ENCODE results near the gene TUBA4A.

TUBA4A gene

DNA sequence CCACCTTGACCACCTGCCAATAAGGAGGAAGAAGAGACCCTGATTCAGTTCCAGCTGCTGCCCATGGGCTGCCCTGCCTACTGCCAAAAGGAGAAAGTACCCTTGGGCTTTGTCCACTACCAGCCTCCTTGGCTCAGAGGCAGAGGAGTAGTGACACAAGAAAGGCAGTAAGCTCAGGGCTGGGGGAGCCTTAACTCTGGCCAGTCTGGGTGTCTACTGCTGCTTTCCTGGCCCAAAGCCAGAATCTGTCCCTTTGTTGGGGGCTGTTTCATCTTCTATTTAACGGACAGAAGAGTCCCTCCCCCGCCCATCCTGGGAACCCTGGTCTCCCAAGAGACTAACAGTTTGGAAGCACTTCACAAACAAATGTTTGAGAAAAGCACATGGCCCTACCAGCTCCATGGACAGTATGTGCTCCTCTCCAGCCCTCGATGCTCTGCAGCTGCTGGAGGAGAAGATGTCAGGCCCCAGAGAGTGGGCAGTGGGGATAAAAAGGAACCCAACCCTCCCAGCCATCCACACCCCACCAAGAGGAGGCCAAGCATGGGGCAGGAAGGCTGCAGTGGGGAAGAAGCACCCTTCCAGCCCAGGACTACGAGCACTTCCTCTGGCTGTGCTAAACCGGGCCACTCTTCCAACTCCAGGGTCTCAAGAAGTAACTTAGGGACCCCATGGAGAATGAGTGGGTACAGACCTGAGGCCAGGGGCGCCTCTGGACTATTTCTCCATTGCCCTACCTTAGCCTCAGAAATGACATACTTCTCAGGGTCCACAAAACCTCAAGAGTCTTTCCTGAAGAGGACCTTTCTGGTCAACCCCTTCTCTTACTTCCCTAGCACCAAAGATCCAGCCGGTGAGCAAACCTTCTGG, 25.4 kb downstream of the TUBA4A start:
- WGBS = 78% methylated on average over 6 of the region's 7 CpGs
- Histone ChIP-seq H3K27ac (ENCODE audit: low read depth, low read length) (no peak overlapping the region), H3K9me3 (ENCODE audit: insufficient read depth, low read depth, low read length) (no peaks in the 10 kb centered on the region), H3K9ac (ENCODE audit: low read depth, low read length) (peak overlapping the region; percentile 69), H3K36me3 (ENCODE audit: insufficient read depth, low read length) (peaks cover 51% of the 10 kb centered on the region), H3K4me1 (ENCODE audit: insufficient read depth, low read length) (0 out of 2 replicates have a peak, but pooled peaks cover 5% of the 10 kb centered on the region), H3K4me3 (ENCODE audit: low read length) (peak overlapping the region; percentile 84), H3K27me3 (ENCODE audit: insufficient read depth, low read length) (no peaks in the 10 kb centered on the region)

DNA sequence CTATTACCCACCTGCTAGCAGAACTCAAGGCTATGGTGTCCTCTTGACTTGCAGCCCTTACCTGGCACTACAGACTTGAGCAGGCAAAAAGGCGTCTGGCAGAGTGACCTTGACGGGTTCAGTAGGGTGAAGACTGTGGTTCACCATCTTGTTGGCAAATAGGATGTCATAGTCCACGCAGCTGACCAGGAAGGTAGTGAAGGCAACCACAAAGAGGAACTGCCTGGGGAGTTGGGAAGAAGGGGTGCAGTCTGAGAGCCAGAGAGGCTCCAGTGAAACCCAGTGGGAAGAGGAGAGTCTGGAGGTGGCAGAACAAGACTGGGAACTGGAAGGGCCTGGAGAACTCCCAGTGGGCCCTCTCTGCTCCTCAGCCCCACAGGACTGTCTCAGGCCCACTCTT, 28.4 kb downstream of the TUBA4A start:
- Histone ChIP-seq H3K9ac (ENCODE audit: low read depth, low read length) (no peak overlapping the region), H3K27ac (ENCODE audit: low read depth, low read length) (no peak overlapping the region), H3K4me1 (ENCODE audit: insufficient read depth, low read length) (0 out of 2 replicates have a peak, but pooled peaks cover 5% of the 10 kb centered on the region), H3K9me3 (ENCODE audit: insufficient read depth, low read depth, low read length) (no peaks in the 10 kb centered on the region), H3K36me3 (ENCODE audit: insufficient read depth, low read length) (peaks cover 58% of the 10 kb centered on the region), H3K4me3 (ENCODE audit: low read length) (no peak overlapping the region), H3K27me3 (ENCODE audit: insufficient read depth, low read length) (no peaks in the 10 kb centered on the region)
- WGBS = 96% methylated on average over 3 of the region's 3 CpGs

DNA sequence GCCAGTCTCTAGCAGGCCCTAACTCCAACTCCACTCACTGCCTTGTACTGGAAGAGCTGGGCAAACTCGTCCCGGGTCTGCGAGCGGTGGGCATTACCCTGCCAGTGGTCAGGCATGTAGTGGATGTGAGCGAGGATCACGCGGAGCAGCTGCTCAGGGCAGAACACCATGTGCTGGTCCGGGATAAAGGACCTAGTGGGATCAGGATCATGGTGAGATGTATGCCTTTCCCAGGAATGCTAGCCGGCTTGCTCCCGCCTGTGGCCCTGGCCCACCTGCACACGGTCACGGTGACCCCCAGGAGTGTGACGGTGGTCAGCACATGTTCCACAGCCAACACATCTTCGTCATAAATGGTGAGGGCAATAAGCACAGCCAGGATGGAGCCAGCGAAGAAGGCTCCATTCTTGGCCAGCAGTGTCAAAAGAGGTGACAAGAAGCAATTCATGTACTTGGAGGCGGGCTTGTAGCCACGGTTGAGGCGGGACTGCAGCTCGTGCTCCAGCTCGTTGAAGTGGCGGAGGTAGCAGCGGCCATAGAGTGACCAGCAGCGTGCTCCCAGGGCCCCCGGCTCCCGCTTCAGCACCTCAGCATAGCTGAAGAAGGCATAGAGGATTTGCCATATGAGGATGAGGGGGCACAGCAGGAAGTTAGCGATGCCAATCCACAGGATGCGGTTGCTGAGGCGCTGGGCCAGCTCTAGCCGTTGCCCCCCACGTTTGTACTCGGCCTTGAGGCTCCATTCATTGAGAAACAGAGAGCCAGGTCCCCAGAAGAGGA, 29.7 kb downstream of the TUBA4A start:
- Histone ChIP-seq H3K36me3 (ENCODE audit: insufficient read depth, low read length) (peaks cover 63% of the 10 kb centered on the region), H3K4me1 (ENCODE audit: insufficient read depth, low read length) (0 out of 2 replicates have a peak, but pooled peaks cover 5% of the 10 kb centered on the region), H3K27me3 (ENCODE audit: insufficient read depth, low read length) (no peaks in the 10 kb centered on the region), H3K9ac (ENCODE audit: low read depth, low read length) (no peak overlapping the region), H3K4me3 (ENCODE audit: low read length) (no peak overlapping the region), H3K9me3 (ENCODE audit: insufficient read depth, low read depth, low read length) (no peaks in the 10 kb centered on the region), H3K27ac (ENCODE audit: low read depth, low read length) (no peak overlapping the region)
- 97% methylated on average over 31 of the region's 31 CpGs for WGBS

DNA sequence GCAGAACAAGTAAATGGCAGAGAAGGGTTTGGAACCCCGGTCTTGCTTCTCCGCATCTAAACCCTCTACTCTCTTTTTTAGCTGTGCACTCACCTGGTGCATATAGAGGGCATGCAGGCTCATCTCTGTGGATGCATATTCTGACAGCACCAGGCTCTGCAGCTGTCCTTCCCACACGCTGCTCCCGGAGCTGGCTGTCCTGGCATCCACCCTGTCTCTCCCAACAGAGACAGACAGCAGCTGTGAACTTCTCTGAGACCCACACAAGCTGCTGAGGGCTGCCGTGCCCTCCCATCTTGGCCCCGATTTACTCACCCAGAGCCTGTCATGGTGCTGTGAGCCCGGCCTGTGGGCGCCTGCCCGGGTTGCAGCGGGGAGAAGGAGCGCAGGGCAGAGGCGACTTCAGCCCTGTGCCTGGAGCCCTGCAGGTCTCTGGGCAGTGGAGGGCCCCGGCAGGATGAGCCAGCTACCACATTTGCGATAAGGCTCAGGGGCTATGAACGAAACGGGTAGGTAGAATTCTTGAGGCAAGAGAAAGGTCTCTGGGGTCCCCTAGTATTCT, 31.7 kb downstream of the TUBA4A start:
- no peak overlapping the region for H3K27ac ChIP-seq (ENCODE audit: low read depth, low read length)
- H3K9ac ChIP-seq (ENCODE audit: low read depth, low read length) = no peak overlapping the region
- H3K27me3 ChIP-seq (ENCODE audit: insufficient read depth, low read length) = no peaks in the 10 kb centered on the region
- no peak overlapping the region for H3K4me3 ChIP-seq (ENCODE audit: low read length)
- H3K9me3 ChIP-seq (ENCODE audit: insufficient read depth, low read depth, low read length) = no peaks in the 10 kb centered on the region
- H3K4me1 ChIP-seq (ENCODE audit: insufficient read depth, low read length) = peaks cover 7% of the 10 kb centered on the region
- WGBS = 93% methylated on average over 16 of the region's 16 CpGs
- peaks cover 63% of the 10 kb centered on the region for H3K36me3 ChIP-seq (ENCODE audit: insufficient read depth, low read length)

DNA sequence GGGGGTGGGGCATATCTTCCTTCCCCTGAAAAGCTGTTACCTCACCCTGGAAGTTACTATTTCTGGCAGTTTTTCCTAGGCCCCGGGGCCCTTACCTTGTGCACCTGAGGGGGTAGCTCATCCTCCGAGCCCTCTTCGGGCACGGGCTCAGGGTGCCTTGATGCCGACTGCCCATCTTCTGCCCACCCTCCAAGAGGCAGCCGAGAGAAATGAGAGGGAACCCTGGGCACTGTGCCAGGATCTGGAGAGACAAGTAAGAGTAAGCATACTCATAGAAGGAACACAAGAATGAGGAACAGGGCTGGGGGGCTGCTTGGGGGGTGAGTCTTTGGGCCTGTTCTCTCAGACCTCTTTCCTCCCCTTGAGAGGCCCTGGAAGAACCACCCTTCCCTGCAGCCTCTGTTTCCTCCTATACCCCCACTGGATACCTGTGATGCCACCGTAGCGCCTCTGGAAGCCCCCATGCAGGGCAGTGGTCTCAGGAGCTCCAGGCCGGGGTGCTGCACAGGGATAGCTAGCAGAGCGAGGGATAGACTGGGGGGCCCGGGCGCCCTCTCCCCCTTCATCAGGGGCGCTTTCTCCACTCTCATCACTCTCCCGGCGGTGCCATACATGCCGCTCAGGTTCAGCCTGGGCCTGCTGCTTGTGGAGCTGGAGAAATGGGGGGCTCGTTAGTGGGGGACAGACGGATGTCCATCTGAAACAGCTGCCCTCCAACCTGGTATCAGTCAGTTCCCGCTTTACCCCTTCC, 32.9 kb downstream of the TUBA4A start:
- Histone ChIP-seq H3K27me3 (ENCODE audit: insufficient read depth, low read length) (no peaks in the 10 kb centered on the region), H3K9me3 (ENCODE audit: insufficient read depth, low read depth, low read length) (no peaks in the 10 kb centered on the region), H3K36me3 (ENCODE audit: insufficient read depth, low read length) (peaks cover 56% of the 10 kb centered on the region), H3K4me1 (ENCODE audit: insufficient read depth, low read length) (peaks cover 7% of the 10 kb centered on the region), H3K9ac (ENCODE audit: low read depth, low read length) (no peak overlapping the region), H3K27ac (ENCODE audit: low read depth, low read length) (no peak overlapping the region), H3K4me3 (ENCODE audit: low read length) (no peak overlapping the region)
- WGBS = 92% methylated on average over 19 of the region's 19 CpGs

DNA sequence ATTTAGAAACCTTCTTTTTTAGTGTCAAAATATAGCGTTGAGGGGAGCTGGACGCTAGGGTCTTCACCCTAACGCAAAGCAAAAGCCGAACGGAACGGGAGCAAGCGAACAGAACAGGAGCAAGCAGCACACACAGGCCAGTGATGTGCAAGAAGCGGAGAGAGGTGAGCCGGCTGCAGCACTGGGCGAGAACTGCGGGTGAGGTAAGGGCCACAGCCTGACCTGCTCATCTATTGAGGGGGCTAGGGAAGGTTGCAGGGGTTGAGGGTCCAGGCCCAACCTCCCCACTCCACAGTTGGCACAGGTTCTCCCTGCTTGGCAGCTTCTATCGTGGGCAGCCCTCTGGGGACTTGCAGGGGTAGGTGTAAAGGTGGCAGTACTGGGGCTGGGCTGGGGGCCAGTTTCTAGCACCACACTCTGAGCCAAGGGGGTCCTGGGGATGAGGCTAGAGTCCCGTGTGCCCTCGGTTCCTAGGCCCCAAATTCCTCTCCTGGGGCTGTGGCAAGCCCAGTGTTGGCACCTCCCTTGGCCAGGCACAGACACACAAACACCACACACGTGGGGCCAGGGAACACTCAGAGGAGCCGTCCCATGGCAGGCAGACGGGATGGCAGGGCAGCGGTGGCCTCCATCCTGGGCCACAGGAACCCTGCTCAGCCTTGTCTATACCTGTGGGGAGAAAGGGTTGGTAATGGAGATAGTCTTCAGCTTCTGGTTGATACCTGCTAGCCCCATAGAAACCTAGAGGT, 33.8 kb downstream of the TUBA4A start:
- Histone ChIP-seq H3K4me3 (ENCODE audit: low read length) (no peak overlapping the region), H3K9ac (ENCODE audit: low read depth, low read length) (no peak overlapping the region; the same call in 1 of the 2 replicates), H3K9me3 (ENCODE audit: insufficient read depth, low read depth, low read length) (no peaks in the 10 kb centered on the region), H3K36me3 (ENCODE audit: insufficient read depth, low read length) (peaks cover 52% of the 10 kb centered on the region), H3K27ac (ENCODE audit: low read depth, low read length) (no peak overlapping the region), H3K27me3 (ENCODE audit: insufficient read depth, low read length) (no peaks in the 10 kb centered on the region), H3K4me1 (ENCODE audit: insufficient read depth, low read length) (peaks cover 7% of the 10 kb centered on the region)
- WGBS = 96% methylated on average over 18 of the region's 18 CpGs

DNA sequence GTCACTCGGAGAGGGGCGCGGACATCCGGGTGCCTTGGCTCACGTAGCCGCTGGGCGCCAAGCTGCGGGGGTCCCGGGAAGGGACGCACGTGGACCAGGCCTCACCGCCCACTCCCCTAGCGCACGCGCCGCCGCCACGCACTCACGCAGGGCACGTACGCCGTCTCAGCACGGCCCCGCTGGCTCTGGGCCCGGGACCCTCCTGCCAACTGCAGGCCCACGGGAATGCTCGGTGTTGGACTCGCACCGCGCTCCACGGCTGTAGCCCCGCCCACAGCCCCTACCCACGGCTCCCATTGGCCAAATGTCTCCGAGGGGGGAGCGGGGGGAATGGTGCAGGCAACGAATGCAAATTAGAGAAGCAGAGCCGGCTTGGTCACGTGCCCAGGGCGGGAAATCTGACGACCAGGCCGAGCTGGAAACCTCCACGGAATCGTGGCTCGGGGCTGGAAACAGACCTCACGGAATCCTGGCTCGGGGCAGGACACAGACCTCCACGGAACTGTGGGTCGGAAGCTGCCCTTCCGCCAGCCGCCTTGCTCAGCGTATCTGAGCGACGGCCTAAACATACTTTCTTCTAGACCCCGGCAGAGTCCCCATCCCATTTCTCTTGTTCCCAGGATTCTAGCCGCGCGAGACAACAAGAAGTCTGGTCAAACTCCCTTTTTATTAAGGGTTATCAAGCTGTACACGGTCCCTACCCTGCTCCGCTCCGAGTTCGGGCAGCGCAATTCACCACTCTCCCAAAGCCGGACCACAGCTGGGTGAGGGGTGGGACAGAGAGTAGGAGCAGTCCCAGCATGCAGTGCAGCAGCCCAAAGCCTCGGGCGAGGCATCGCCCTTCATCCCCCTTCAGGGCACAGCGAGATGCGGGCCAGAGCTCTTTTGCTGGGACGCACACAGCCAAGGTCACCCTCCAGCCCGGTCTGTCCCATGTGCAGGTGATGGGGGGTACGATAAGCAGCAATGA, 34.7 kb downstream of the TUBA4A start, which contains the start of gene ABCB6:
ABCB6 (minus strand) TSS at position 227 of the 970 bp plus-strand sequence. CDS start 285 bp downstream, outside the sequence.
- peak within 1 kb of the TSS; percentile 88 for H3K9ac ChIP-seq (ENCODE audit: low read depth, low read length)
- H3K27me3 ChIP-seq (ENCODE audit: insufficient read depth, low read length) = no peaks in the 10 kb centered on the region
- peaks cover 7% of the 10 kb centered on the region for H3K4me1 ChIP-seq (ENCODE audit: insufficient read depth, low read length)
- peak within 1 kb of the TSS; percentile 71 for H3K27ac ChIP-seq (ENCODE audit: low read depth, low read length)
- WGBS = 16% methylated on average over 71 of the region's 71 CpGs
- H3K4me3 ChIP-seq (ENCODE audit: low read length) = peak within 1 kb of the TSS; percentile 63
- peaks cover 52% of the 10 kb centered on the region for H3K36me3 ChIP-seq (ENCODE audit: insufficient read depth, low read length)
- no peaks in the 10 kb centered on the region for H3K9me3 ChIP-seq (ENCODE audit: insufficient read depth, low read depth, low read length)

DNA sequence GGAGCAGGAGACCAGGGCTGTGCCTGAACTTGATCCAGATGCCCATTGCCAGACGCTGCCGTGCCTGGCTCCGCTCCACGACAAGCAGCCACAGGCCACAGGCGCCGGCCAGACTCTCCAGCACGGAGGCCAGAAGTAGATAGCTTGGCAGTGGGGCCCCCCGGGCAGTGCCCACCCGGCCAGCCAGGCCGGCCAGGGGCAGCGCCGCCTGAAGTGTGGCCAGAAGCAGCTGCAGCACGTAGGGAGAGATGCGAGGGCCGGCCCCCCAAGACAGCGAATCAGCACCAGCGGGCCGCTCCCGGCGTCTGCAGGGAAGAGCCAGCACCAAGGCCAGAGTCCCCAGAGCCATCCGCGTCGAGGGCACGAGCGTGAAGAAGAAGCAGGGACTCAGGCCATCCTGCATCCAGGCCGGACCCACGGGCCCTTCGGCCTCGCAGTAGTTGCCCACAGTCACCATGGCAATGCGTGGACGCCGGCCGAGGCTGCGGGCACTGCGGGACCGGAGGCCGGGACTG, 35.4 kb downstream of the TUBA4A start:
- H3K9ac ChIP-seq (ENCODE audit: low read depth, low read length) = peak overlapping the region; percentile 88
- peak overlapping the region; percentile 71 for H3K27ac ChIP-seq (ENCODE audit: low read depth, low read length)
- H3K4me3 ChIP-seq (ENCODE audit: low read length) = peak overlapping the region; percentile 63
- peaks cover 7% of the 10 kb centered on the region for H3K4me1 ChIP-seq (ENCODE audit: insufficient read depth, low read length)
- H3K36me3 ChIP-seq (ENCODE audit: insufficient read depth, low read length) = peaks cover 52% of the 10 kb centered on the region
- no peaks in the 10 kb centered on the region for H3K27me3 ChIP-seq (ENCODE audit: insufficient read depth, low read length)
- H3K9me3 ChIP-seq (ENCODE audit: insufficient read depth, low read depth, low read length) = no peaks in the 10 kb centered on the region
- WGBS = 1% methylated on average over 37 of the region's 37 CpGs

DNA sequence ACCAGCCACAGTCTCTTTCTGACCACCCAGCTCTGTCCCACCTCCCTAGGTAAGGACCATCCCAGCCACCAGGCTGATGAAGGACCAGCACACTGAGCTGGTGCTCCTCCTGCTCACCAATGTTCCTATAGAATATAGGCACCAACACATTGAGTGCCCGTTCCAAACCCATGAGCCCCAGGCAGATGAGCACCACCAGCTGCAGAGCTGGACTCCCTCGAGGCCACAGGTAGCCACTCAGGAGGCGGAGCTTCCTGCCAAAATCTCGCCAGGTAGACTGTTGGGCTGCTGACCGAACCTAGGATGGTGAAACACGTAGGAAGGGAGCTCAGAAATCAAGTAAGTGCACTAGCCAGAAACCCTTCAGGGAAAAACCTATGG, 37.2 kb downstream of the TUBA4A start:
- H3K4me3 ChIP-seq (ENCODE audit: low read length) = no peak overlapping the region
- WGBS = 89% methylated on average over 6 of the region's 6 CpGs
- H3K27ac ChIP-seq (ENCODE audit: low read depth, low read length) = no peak overlapping the region
- no peaks in the 10 kb centered on the region for H3K27me3 ChIP-seq (ENCODE audit: insufficient read depth, low read length)
- no peaks in the 10 kb centered on the region for H3K9me3 ChIP-seq (ENCODE audit: insufficient read depth, low read depth, low read length)
- H3K9ac ChIP-seq (ENCODE audit: low read depth, low read length) = no peak overlapping the region
- H3K4me1 ChIP-seq (ENCODE audit: insufficient read depth, low read length) = peaks cover 7% of the 10 kb centered on the region
- H3K36me3 ChIP-seq (ENCODE audit: insufficient read depth, low read length) = peaks cover 49% of the 10 kb centered on the region
